OCI-LY1 (cell line): ENCODE results near the gene USP47.

Experiments
- H2AFZ ChIP-seq: fragments of 200-600 bp; sonication (generic), shearing (Covaris generic); 2 replicates; pipeline ENCODE4 v1.6.0; 2014; ENCODE audit warnings: antibody characterized with exemption, mild to moderate bottlenecking, low read length
- H3F3A ChIP-seq: fragments of 200-600 bp; sonication (generic), shearing (Covaris generic); 2 replicates; pipeline ENCODE4 v1.6.0; 2014; ENCODE audit warnings: mild to moderate bottlenecking, antibody characterized with exemption, low read length, moderate library complexity; ENCODE audit not compliant: insufficient read depth
- H3K27ac ChIP-seq: fragments of 200-600 bp; sonication (generic); 2 replicates; pipeline ENCODE4 v1.5.1; 2014; ENCODE audit warnings: low read length, mixed run types, mild to moderate bottlenecking, low read depth; ENCODE audit not compliant: poor library complexity, severe bottlenecking
- H3K27me3 ChIP-seq: fragments of 200-600 bp; sonication (generic); 2 replicates; pipeline ENCODE4 v1.6.0; 2014; ENCODE audit warnings: antibody characterized with exemption, mild to moderate bottlenecking, low read length, moderate library complexity; ENCODE audit not compliant: insufficient read depth
- H3K36me3 ChIP-seq: fragments of 200-600 bp; sonication (generic); 2 replicates; pipeline ENCODE4 v1.6.1; 2014; ENCODE audit warnings: mild to moderate bottlenecking, antibody characterized with exemption, low read length, moderate library complexity, mixed read lengths; ENCODE audit not compliant: insufficient read depth
- H3K4me1 ChIP-seq: fragments of 200-600 bp; sonication (generic); 2 replicates; pipeline ENCODE4 v1.5.1; 2014; ENCODE audit warnings: mild to moderate bottlenecking, low read length, moderate library complexity; ENCODE audit not compliant: insufficient read depth, severe bottlenecking
- H3K4me2 ChIP-seq: fragments of 200-600 bp; sonication (generic), shearing (Covaris generic); 2 replicates; pipeline ENCODE4 v1.6.1; 2014; ENCODE audit warnings: low read length
- H3K4me3 ChIP-seq: fragments of 200-600 bp; sonication (generic); 2 replicates; pipeline ENCODE4 v1.5.1; 2014; ENCODE audit warnings: low read length, low read depth, mild to moderate bottlenecking, mixed read lengths; ENCODE audit not compliant: poor library complexity, severe bottlenecking
- H3K79me2 ChIP-seq: fragments of 200-600 bp; shearing (Covaris generic); 2 replicates; pipeline ENCODE4 v1.6.1; 2016; ENCODE audit warnings: mixed run types, low read length, mixed read lengths; ENCODE audit not compliant: insufficient read depth
- H3K9ac ChIP-seq: fragments of 200-600 bp; sonication (generic), shearing (Covaris generic); 2 replicates; pipeline ENCODE4 v1.6.1; 2014; ENCODE audit warnings: mild to moderate bottlenecking, low read length, mixed read lengths
- H3K9me2 ChIP-seq: fragments of 200-600 bp; sonication (generic), shearing (Covaris generic); 2 replicates; pipeline ENCODE4 v1.6.1; 2014; ENCODE audit warnings: low read depth, mild to moderate bottlenecking, low read length, mixed read lengths
- H3K9me3 ChIP-seq: fragments of 200-600 bp; shearing (Covaris generic); 2 replicates; pipeline ENCODE4 v1.6.1; 2014; ENCODE audit warnings: low read length, mixed read lengths
- H4K20me1 ChIP-seq: fragments of 200-600 bp; sonication (generic), shearing (Covaris generic); 2 replicates; pipeline ENCODE4 v1.6.0; 2016; ENCODE audit warnings: mild to moderate bottlenecking, low read length; ENCODE audit not compliant: insufficient read depth
- EZH2 ChIP-seq: fragments of 200-600 bp; sonication (generic), shearing (Covaris generic); IDR thresholded peaks from 2 replicates; pipeline ENCODE4 v1.8.0; 2017; ENCODE audit warnings: borderline replicate concordance, mixed run types, mild to moderate bottlenecking, antibody characterized with exemption, low read length, moderate library complexity, mixed read lengths
- TF ChIP-seq, protein P1 (sequence below): fragments of 200-600 bp; sonication (generic), shearing (Covaris generic); IDR thresholded peaks from 2 replicates; pipeline ENCODE4 v1.5.1; 2017; ENCODE audit warnings: mild to moderate bottlenecking, antibody characterized with exemption, low read length, moderate library complexity, mixed read lengths

USP47 gene

GRCh38 chr11:11884774-11885481 lies 43.2 kb downstream of the USP47 start:
- Histone ChIP-seq H3F3A (no peaks in the 10 kb centered on the region), H3K4me3 (no peak overlapping the region), H3K4me1 (no peaks in the 10 kb centered on the region), H3K9ac (no peak overlapping the region), H4K20me1 (peaks cover 2% of the 10 kb centered on the region; the same call in 1 of the 2 replicates), H3K9me2 (no peaks in the 10 kb centered on the region), H3K27me3 (no peaks in the 10 kb centered on the region), H3K27ac (no peak overlapping the region), H3K9me3 (no peaks in the 10 kb centered on the region), H3K4me2 (no peak overlapping the region), H3K36me3 (peaks cover 69% of the 10 kb centered on the region), H3K79me2 (peaks cover 4% of the 10 kb centered on the region; the same call in 1 of the 2 replicates), H2AFZ (no peak overlapping the region)
- TF ChIP-seq EZH2 = no peak
- TF ChIP-seq, protein P1, sequence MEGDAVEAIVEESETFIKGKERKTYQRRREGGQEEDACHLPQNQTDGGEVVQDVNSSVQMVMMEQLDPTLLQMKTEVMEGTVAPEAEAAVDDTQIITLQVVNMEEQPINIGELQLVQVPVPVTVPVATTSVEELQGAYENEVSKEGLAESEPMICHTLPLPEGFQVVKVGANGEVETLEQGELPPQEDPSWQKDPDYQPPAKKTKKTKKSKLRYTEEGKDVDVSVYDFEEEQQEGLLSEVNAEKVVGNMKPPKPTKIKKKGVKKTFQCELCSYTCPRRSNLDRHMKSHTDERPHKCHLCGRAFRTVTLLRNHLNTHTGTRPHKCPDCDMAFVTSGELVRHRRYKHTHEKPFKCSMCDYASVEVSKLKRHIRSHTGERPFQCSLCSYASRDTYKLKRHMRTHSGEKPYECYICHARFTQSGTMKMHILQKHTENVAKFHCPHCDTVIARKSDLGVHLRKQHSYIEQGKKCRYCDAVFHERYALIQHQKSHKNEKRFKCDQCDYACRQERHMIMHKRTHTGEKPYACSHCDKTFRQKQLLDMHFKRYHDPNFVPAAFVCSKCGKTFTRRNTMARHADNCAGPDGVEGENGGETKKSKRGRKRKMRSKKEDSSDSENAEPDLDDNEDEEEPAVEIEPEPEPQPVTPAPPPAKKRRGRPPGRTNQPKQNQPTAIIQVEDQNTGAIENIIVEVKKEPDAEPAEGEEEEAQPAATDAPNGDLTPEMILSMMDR = no peak

DNA sequence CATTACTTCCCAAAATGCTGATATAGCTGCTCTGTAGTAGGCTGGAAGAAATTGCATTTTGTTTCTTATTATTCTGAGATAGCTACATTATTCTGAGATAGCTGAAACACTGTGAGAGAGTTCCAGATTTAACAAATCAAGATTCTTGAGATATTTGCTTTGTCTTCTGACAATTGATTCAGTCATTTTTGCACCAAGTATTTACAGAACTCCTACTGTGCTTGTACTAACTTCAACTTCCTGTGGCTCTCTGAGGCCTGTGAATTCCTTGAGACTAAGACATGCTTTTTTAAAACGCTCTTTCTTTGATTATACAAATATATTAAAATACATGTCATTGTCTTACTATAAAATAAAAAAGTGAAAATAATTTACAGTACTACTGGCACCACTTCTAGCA lies 52.7 kb downstream of the USP47 start:
- Histone ChIP-seq H3F3A (no peaks in the 10 kb centered on the region), H3K79me2 (no peaks in the 10 kb centered on the region), H2AFZ (no peak overlapping the region), H3K9me2 (no peaks in the 10 kb centered on the region), H3K4me2 (no peak overlapping the region), H3K36me3 (peaks cover 41% of the 10 kb centered on the region), H3K27me3 (no peaks in the 10 kb centered on the region), H4K20me1 (no peaks in the 10 kb centered on the region), H3K9ac (no peak overlapping the region), H3K27ac (no peak overlapping the region), H3K9me3 (no peaks in the 10 kb centered on the region), H3K4me3 (no peak overlapping the region), H3K4me1 (no peaks in the 10 kb centered on the region)
- TF ChIP-seq, protein P1 = no peak
- TF ChIP-seq EZH2 = no peak

DNA sequence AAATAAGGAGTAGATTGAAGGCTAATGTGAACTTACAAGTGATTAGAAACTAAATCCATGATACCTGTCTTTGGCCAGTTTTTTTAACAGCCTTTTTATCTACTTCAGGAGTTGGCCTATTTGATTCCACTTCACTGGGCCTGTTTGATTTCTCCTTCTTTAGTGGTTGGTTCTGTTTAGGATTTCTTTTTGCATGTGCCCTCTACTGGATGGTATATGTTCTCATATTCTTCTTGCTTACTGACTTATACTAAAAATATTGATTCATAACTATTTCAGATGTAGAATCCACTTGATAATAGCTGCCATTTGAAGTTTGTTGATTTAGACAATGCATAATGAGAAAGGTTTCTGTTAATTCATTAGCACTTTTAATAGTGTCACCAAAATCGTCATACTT lies 53.9 kb downstream of the USP47 start:
- Histone ChIP-seq H4K20me1 (no peaks in the 10 kb centered on the region), H3K4me3 (no peak overlapping the region), H3K36me3 (peaks cover 41% of the 10 kb centered on the region), H3K4me2 (no peak overlapping the region), H3K9me2 (no peaks in the 10 kb centered on the region), H3K27me3 (no peaks in the 10 kb centered on the region), H2AFZ (no peak overlapping the region), H3F3A (no peaks in the 10 kb centered on the region), H3K9me3 (no peaks in the 10 kb centered on the region), H3K9ac (no peak overlapping the region), H3K27ac (no peak overlapping the region), H3K79me2 (no peaks in the 10 kb centered on the region), H3K4me1 (no peaks in the 10 kb centered on the region)
- no peak for TF ChIP-seq EZH2
- TF ChIP-seq, protein P1 = peak; percentile 21; the same call in 1 of the 2 replicates
